Measurements from ENCODE around the gene DTX1.

The DTX1 gene

GRCh38 chr12:113063396-113064350 is 7.1 kb downstream of the DTX1 start:
- no peak for TF ChIP-seq CTCF (IDR thresholded peaks at IDR 0.05; ENCODE audit: control insufficient read depth, insufficient read depth, low read depth, low read length, missing control alignments)
- no peak for DNase-seq (ENCODE audit: low read depth)
- no peak overlapping the region for H3K4me3 ChIP-seq (ENCODE audit: control insufficient read depth, low read depth, low read length)

- no peak overlapping the region for H3K4me3 ChIP-seq (ENCODE audit: control insufficient read depth, low read depth, low read length)
- no peak for TF ChIP-seq CTCF (IDR thresholded peaks at IDR 0.05; ENCODE audit: control insufficient read depth, insufficient read depth, low read depth, low read length, missing control alignments)
- no peak for DNase-seq (ENCODE audit: low read depth)
Measured at GRCh38 chr12:113064395-113065125, 8.0 kb downstream of the DTX1 start.

GRCh38 chr12:113065126-113066007 is 8.8 kb downstream of the DTX1 start:
- no peak for TF ChIP-seq CTCF (IDR thresholded peaks at IDR 0.05; ENCODE audit: control insufficient read depth, insufficient read depth, low read depth, low read length, missing control alignments)
- DNase-seq (ENCODE audit: low read depth): no peak
- no peak overlapping the region for H3K4me3 ChIP-seq (ENCODE audit: control insufficient read depth, low read depth, low read length)

GRCh38 chr12:113066813-113067400 is 10.4 kb downstream of the DTX1 start:
- no peak for DNase-seq (ENCODE audit: low read depth)
- H3K4me3 ChIP-seq (ENCODE audit: control insufficient read depth, low read depth, low read length): no peak overlapping the region
- no peak for TF ChIP-seq CTCF (IDR thresholded peaks at IDR 0.05; ENCODE audit: control insufficient read depth, insufficient read depth, low read depth, low read length, missing control alignments)

- DNase-seq (ENCODE audit: low read depth): no peak
- TF ChIP-seq CTCF (IDR thresholded peaks at IDR 0.05; ENCODE audit: control insufficient read depth, insufficient read depth, low read depth, low read length, missing control alignments): no peak
- no peak overlapping the region for H3K4me3 ChIP-seq (ENCODE audit: control insufficient read depth, low read depth, low read length)
Measured at GRCh38 chr12:113067987-113068935, 11.7 kb downstream of the DTX1 start.

All from AG09309 (cell line).